Measurements from ENCODE around the gene HOATZ. TPM values are rescaled to one million over a fixed set of nuclear protein-coding genes. Genes with fewer than 3 reads are reported as not detected.

The HOATZ gene
- total RNA-seq, 1 donor, result not detected

DNA sequence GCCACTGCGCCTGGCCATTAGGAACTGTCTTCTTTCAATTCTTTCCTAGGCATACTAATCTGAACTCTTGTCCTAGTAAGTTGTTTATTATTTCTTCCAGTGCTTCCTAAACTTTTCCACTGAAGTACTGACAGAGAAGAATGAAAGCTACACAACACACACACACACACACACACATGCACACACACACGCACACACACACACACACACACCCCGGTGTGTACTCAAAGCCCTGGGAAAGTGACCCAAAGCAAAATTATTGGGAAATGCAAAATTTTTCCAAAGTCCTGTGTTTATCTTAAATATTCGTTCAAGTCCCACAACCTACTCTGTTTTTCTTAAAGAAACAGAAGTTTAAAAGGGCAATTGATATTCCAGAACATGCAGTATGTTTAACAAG lies 68.3 kb downstream of the HOATZ start:
- H2AFZ ChIP-seq (ENCODE audit: low read length), result peak overlapping the region; percentile 72
- DNase-seq (ENCODE audit: insufficient read length, low spot score, missing footprints), result no peak

DNA sequence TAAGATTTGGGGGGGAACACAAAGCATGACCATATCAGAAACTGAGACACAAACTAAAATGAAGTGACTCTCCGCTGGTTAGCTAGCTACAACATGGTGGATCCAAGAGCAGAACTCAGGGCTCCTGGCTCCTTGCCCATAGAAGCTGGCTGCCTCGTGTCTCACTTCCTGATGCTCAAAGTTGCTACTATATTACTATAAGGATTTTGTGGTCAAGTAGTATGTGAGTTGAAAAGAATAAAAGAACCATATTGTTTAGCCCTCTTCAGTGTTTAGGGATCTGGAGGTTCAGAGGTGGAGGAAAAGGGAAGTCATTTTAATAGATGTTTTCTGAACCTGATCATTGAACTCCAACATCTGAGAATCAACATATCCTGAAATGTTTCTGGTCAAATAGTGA lies 70.8 kb downstream of the HOATZ start:
- H4K20me1 ChIP-seq (ENCODE audit: insufficient read depth, low read length), result no peaks in the 10 kb centered on the region
- H3K79me2 ChIP-seq (ENCODE audit: insufficient read depth, low read length), result no peaks in the 10 kb centered on the region
- no peak overlapping the region for H3K4me2 ChIP-seq (ENCODE audit: insufficient read depth, low read length)
- no peak for DNase-seq (ENCODE audit: insufficient read length, low spot score, missing footprints)
- H3K36me3 ChIP-seq (ENCODE audit: insufficient read depth, low read length), result no peaks in the 10 kb centered on the region
- H3K27ac ChIP-seq (ENCODE audit: low read depth, low read length), result peak overlapping the region; percentile 2
- no peaks in the 10 kb centered on the region for H3K27me3 ChIP-seq (ENCODE audit: insufficient read depth, low read length)
- TF ChIP-seq, protein P1, sequence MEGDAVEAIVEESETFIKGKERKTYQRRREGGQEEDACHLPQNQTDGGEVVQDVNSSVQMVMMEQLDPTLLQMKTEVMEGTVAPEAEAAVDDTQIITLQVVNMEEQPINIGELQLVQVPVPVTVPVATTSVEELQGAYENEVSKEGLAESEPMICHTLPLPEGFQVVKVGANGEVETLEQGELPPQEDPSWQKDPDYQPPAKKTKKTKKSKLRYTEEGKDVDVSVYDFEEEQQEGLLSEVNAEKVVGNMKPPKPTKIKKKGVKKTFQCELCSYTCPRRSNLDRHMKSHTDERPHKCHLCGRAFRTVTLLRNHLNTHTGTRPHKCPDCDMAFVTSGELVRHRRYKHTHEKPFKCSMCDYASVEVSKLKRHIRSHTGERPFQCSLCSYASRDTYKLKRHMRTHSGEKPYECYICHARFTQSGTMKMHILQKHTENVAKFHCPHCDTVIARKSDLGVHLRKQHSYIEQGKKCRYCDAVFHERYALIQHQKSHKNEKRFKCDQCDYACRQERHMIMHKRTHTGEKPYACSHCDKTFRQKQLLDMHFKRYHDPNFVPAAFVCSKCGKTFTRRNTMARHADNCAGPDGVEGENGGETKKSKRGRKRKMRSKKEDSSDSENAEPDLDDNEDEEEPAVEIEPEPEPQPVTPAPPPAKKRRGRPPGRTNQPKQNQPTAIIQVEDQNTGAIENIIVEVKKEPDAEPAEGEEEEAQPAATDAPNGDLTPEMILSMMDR (IDR thresholded peaks at IDR 0.05; ENCODE audit: extremely low read depth, low read depth, low read length), result no peak
- no peaks in the 10 kb centered on the region for H3K9me3 ChIP-seq (ENCODE audit: low read depth, low read length)
- H2AFZ ChIP-seq (ENCODE audit: low read length), result peak overlapping the region; percentile 58
- H3K4me1 ChIP-seq (ENCODE audit: insufficient read depth, low read length), result peaks cover 4% of the 10 kb centered on the region
- no peak overlapping the region for H3K4me3 ChIP-seq (ENCODE audit: insufficient read depth, low read length)

More for the DNA sequence above, 68.3 kb downstream of the HOATZ start:
- Histone ChIP-seq H3K9me3 (ENCODE audit: low read depth, low read length) (no peaks in the 10 kb centered on the region), H3K79me2 (ENCODE audit: insufficient read depth, low read length) (no peaks in the 10 kb centered on the region), H3K4me3 (ENCODE audit: insufficient read depth, low read length) (no peak overlapping the region), H3K27ac (ENCODE audit: low read depth, low read length) (no peak overlapping the region), H3K4me2 (ENCODE audit: insufficient read depth, low read length) (no peak overlapping the region), H3K36me3 (ENCODE audit: insufficient read depth, low read length) (no peaks in the 10 kb centered on the region), H3K4me1 (ENCODE audit: insufficient read depth, low read length) (peaks cover 4% of the 10 kb centered on the region), H4K20me1 (ENCODE audit: insufficient read depth, low read length) (no peaks in the 10 kb centered on the region), H3K27me3 (ENCODE audit: insufficient read depth, low read length) (no peaks in the 10 kb centered on the region)
- TF ChIP-seq, protein P1 (IDR thresholded peaks at IDR 0.05; ENCODE audit: extremely low read depth, low read depth, low read length), result no peak

DNA sequence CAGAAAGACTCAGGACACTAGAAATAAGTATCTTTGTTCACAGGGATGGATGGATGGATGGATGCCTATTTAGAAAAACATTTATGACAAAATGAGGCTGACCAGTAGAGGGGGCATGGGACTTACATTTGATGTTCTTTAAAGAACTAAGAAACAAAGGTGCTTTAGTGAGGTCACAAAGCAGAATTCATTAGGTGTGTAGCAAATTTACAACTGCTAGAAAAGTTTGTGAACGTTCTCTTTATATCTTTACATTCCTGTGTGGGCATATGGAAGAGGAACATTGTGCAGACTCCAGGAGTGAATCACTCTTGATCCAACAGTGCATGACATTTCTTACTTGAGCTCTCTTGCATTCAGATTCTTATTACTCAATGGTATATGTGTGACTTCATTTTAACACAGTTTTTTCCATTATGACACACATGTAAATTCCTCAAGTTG lies 71.8 kb downstream of the HOATZ start:
- DNase-seq (ENCODE audit: insufficient read length, low spot score, missing footprints), result no peak
- H3K27me3 ChIP-seq (ENCODE audit: insufficient read depth, low read length), result no peaks in the 10 kb centered on the region
- TF ChIP-seq, protein P1 (IDR thresholded peaks at IDR 0.05; ENCODE audit: extremely low read depth, low read depth, low read length), result peak; percentile 68
- H4K20me1 ChIP-seq (ENCODE audit: insufficient read depth, low read length), result no peaks in the 10 kb centered on the region
- H3K79me2 ChIP-seq (ENCODE audit: insufficient read depth, low read length), result no peaks in the 10 kb centered on the region
- peaks cover 4% of the 10 kb centered on the region for H3K4me1 ChIP-seq (ENCODE audit: insufficient read depth, low read length)
- H3K9me3 ChIP-seq (ENCODE audit: low read depth, low read length), result no peaks in the 10 kb centered on the region
- peak overlapping the region; percentile 37 for H3K27ac ChIP-seq (ENCODE audit: low read depth, low read length)
- H3K4me2 ChIP-seq (ENCODE audit: insufficient read depth, low read length), result no peak overlapping the region
- no peak overlapping the region for H2AFZ ChIP-seq (ENCODE audit: low read length)
- no peak overlapping the region for H3K4me3 ChIP-seq (ENCODE audit: insufficient read depth, low read length)
- H3K36me3 ChIP-seq (ENCODE audit: insufficient read depth, low read length), result no peaks in the 10 kb centered on the region

Small RNA genes within 50 kb of the gene (small RNA-seq; reads per million reads assigned to genes)
- gene MIR34B (88.0 reads per million, percentile 97 among the genes with 10 or more reads in this experiment), gene MIR34C (93.7 reads per million, percentile 97 among the genes with 10 or more reads in this experiment)

Other genes starting within 250 kb of the HOATZ start
- gene POU2AF3, start 216.2 kb upstream of the HOATZ start, total RNA-seq, result 0.36 TPM in 1 of 2 replicates, not detected in the other
- not detected in 2 replicates for gene POU2AF1, start 135.5 kb upstream of the HOATZ start, total RNA-seq
- gene BTG4, start 2.4 kb upstream of the HOATZ start, total RNA-seq, result 0.29 TPM in 1 of 2 replicates, not detected in the other
- 81.8 and 94.0 TPM in 2 replicates for gene LAYN, start 25.9 kb downstream of the HOATZ start, total RNA-seq
- gene SIK2, start 87.7 kb downstream of the HOATZ start, total RNA-seq, result 17.7 and 18.3 TPM in 2 replicates